IgD-negative memory B cell (primary cell): ENCODE results near the gene MTX3. TPM values are rescaled to one million over a fixed set of nuclear protein-coding genes. Genes with fewer than 3 reads are reported as not detected.

Source experiments
- H3K27ac Mint-ChIP-seq, 3 donors: one replicate each; pipeline ENCODE4 v1.8.0; 2020 to 2022; ENCODE audit warnings: mild to moderate bottlenecking in 3 of 3, mixed read lengths in 3 of 3, moderate library complexity in 1 of 3
- H3K27me3 Mint-ChIP-seq: one replicate; pipeline ENCODE4 v1.8.0; 2021; ENCODE audit warnings: mixed read lengths
- H3K36me3 Mint-ChIP-seq: one replicate; pipeline ENCODE4 v1.8.0; 2020; ENCODE audit warnings: mild to moderate bottlenecking, mixed read lengths
- H3K4me1 Mint-ChIP-seq, 3 donors: one replicate each; pipeline ENCODE4 v1.8.0; 2020 to 2022; ENCODE audit warnings: mixed read lengths in 3 of 3, mild to moderate bottlenecking in 1 of 3
- H3K4me3 Mint-ChIP-seq, 4 donors: one replicate each; pipeline ENCODE4 v1.8.0; 2020 to 2022; ENCODE audit warnings: mild to moderate bottlenecking in 4 of 4, mixed read lengths in 4 of 4, moderate library complexity in 3 of 4
- H3K9me3 Mint-ChIP-seq, 3 donors: one replicate each; pipeline ENCODE4 v1.8.0; 2020 to 2021; ENCODE audit warnings: mixed read lengths in 3 of 3, mild to moderate bottlenecking in 1 of 3
- polyA plus RNA-seq: library from polyadenylated mRNA; unstranded; fragments of 300-500 nt; fragmentation: Illumina TruSeq; gene quantifications from one replicate; pipeline ENCODE4 v1.2.3, GENCODE V29; 2021

MTX3 gene
- polyA plus RNA-seq, 1 donor from 2014 or later = 3.1 TPM

GRCh38 chr5:79999722-80000121 is 8.7 kb upstream of the MTX3 start:
- Mint-ChIP-seq H3K4me1 (no peaks in the 10 kb centered on the region), H3K27me3 (peaks cover 3% of the 10 kb centered on the region), H3K9me3 (no peaks in the 10 kb centered on the region), H3K4me3 (no peak overlapping the region), H3K27ac (no peak overlapping the region), H3K36me3 (peaks cover 2% of the 10 kb centered on the region)

- Mint-ChIP-seq H3K36me3 (no peaks in the 10 kb centered on the region), H3K27ac (no peak overlapping the region), H3K9me3 (no peaks in the 10 kb centered on the region), H3K4me1 (peaks cover 14 to 15% (median 14%) of the 10 kb centered on the region in 3 donors), H3K27me3 (peaks cover 1% of the 10 kb centered on the region), H3K4me3 (peak overlapping the region in 1 of 4 donors; percentile 53)
Observed at GRCh38 chr5:79992891-79993657, 2.0 kb upstream of the MTX3 start.

- Mint-ChIP-seq H3K4me1 (peaks cover 14 to 16% (median 15%) of the 10 kb centered on the region in 3 donors), H3K27ac (peak overlapping the region; percentile 78 to 97 (median 91)), H3K9me3 (no peaks in the 10 kb centered on the region), H3K36me3 (peaks cover 6% of the 10 kb centered on the region), H3K27me3 (no peaks in the 10 kb centered on the region), H3K4me3 (peak overlapping the region; percentile 85 to 96 (median 92))
Observed at GRCh38 chr5:79990205-79990597, 861 bp downstream of the MTX3 start.

GRCh38 chr5:79986260-79986659 is 4.8 kb downstream of the MTX3 start:
- peaks cover 21 to 37% (median 26%) of the 10 kb centered on the region in 3 donors for H3K4me1 Mint-ChIP-seq
- peaks cover 18% of the 10 kb centered on the region for H3K36me3 Mint-ChIP-seq
- peak overlapping the region in 1 of 3 donors; percentile 36 for H3K27ac Mint-ChIP-seq
- H3K4me3 Mint-ChIP-seq = no peak overlapping the region
- no peaks in the 10 kb centered on the region for H3K27me3 Mint-ChIP-seq
- peaks cover 0 to 1% (median 0%) of the 10 kb centered on the region in 3 donors for H3K9me3 Mint-ChIP-seq

GRCh38 chr5:79985288-79985687 is 5.8 kb downstream of the MTX3 start:
- H3K27me3 Mint-ChIP-seq = no peaks in the 10 kb centered on the region
- H3K36me3 Mint-ChIP-seq = peaks cover 18% of the 10 kb centered on the region
- H3K4me1 Mint-ChIP-seq = peaks cover 22 to 38% (median 24%) of the 10 kb centered on the region in 3 donors
- peaks cover 0 to 1% (median 0%) of the 10 kb centered on the region in 3 donors for H3K9me3 Mint-ChIP-seq
- no peak overlapping the region for H3K4me3 Mint-ChIP-seq
- H3K27ac Mint-ChIP-seq = no peak overlapping the region

GRCh38 chr5:79984363-79984762 is 6.7 kb downstream of the MTX3 start:
- H3K4me1 Mint-ChIP-seq = peaks cover 20 to 37% (median 20%) of the 10 kb centered on the region in 3 donors
- H3K27me3 Mint-ChIP-seq = no peaks in the 10 kb centered on the region
- peaks cover 19% of the 10 kb centered on the region for H3K36me3 Mint-ChIP-seq
- peaks cover 0 to 1% (median 0%) of the 10 kb centered on the region in 3 donors for H3K9me3 Mint-ChIP-seq
- H3K27ac Mint-ChIP-seq = peak overlapping the region in 1 of 3 donors; percentile 18
- H3K4me3 Mint-ChIP-seq = no peak overlapping the region

- Mint-ChIP-seq H3K27ac (no peak overlapping the region), H3K36me3 (peaks cover 21% of the 10 kb centered on the region), H3K4me3 (no peak overlapping the region)
Observed at GRCh38 chr5:79983618-79984017, 7.4 kb downstream of the MTX3 start.

GRCh38 chr5:79982136-79982535 is 8.9 kb downstream of the MTX3 start:
- H3K27me3 Mint-ChIP-seq = no peaks in the 10 kb centered on the region
- peaks cover 28% of the 10 kb centered on the region for H3K36me3 Mint-ChIP-seq
- H3K4me3 Mint-ChIP-seq = peak overlapping the region in 3 of 4 donors; percentile 21 to 76 (median 65)
- peak overlapping the region in 1 of 3 donors; percentile 84 for H3K27ac Mint-ChIP-seq
- peaks cover 18 to 37% (median 22%) of the 10 kb centered on the region in 3 donors for H3K4me1 Mint-ChIP-seq
- peaks cover 0 to 1% (median 0%) of the 10 kb centered on the region in 3 donors for H3K9me3 Mint-ChIP-seq

More at GRCh38 chr5:79983618-79984017, 7.4 kb downstream of the MTX3 start:
- Mint-ChIP-seq H3K27me3 (no peaks in the 10 kb centered on the region), H3K9me3 (peaks cover 0 to 1% (median 0%) of the 10 kb centered on the region in 3 donors), H3K4me1 (peaks cover 18 to 37% (median 20%) of the 10 kb centered on the region in 3 donors)

GRCh38 chr5:79976759-79977515 is 14.1 kb downstream of the MTX3 start:
- Mint-ChIP-seq H3K27me3 (no peaks in the 10 kb centered on the region), H3K4me3 (no peak overlapping the region), H3K9me3 (no peaks in the 10 kb centered on the region), H3K27ac (no peak overlapping the region), H3K4me1 (peaks cover 12 to 15% (median 12%) of the 10 kb centered on the region in 3 donors), H3K36me3 (peaks cover 30% of the 10 kb centered on the region)

- no peak overlapping the region for H3K27ac Mint-ChIP-seq
- H3K4me3 Mint-ChIP-seq = no peak overlapping the region
- no peaks in the 10 kb centered on the region for H3K9me3 Mint-ChIP-seq
- peaks cover 30% of the 10 kb centered on the region for H3K36me3 Mint-ChIP-seq
- H3K4me1 Mint-ChIP-seq = peaks cover 3 to 7% (median 4%) of the 10 kb centered on the region in 3 donors
- no peaks in the 10 kb centered on the region for H3K27me3 Mint-ChIP-seq
Observed at GRCh38 chr5:79975422-79975821, 15.6 kb downstream of the MTX3 start.

- peaks cover 30% of the 10 kb centered on the region for H3K36me3 Mint-ChIP-seq
Observed at GRCh38 chr5:79974886-79975285, 16.2 kb downstream of the MTX3 start.

GRCh38 chr5:79973996-79974395 is 17.1 kb downstream of the MTX3 start:
- Mint-ChIP-seq H3K4me1 (peaks cover 0 to 4% (median 0%) of the 10 kb centered on the region in 3 donors), H3K27ac (no peak overlapping the region), H3K27me3 (no peaks in the 10 kb centered on the region), H3K9me3 (no peaks in the 10 kb centered on the region), H3K36me3 (peaks cover 28% of the 10 kb centered on the region), H3K4me3 (no peak overlapping the region)

More at GRCh38 chr5:79974886-79975285, 16.2 kb downstream of the MTX3 start:
- Mint-ChIP-seq H3K27me3 (no peaks in the 10 kb centered on the region), H3K4me3 (no peak overlapping the region), H3K4me1 (peaks cover 0 to 4% (median 2%) of the 10 kb centered on the region in 3 donors), H3K9me3 (no peaks in the 10 kb centered on the region), H3K27ac (no peak overlapping the region)

- peaks cover 0 to 4% (median 0%) of the 10 kb centered on the region in 3 donors for H3K4me1 Mint-ChIP-seq
- H3K27ac Mint-ChIP-seq = no peak overlapping the region
- no peaks in the 10 kb centered on the region for H3K9me3 Mint-ChIP-seq
- peak overlapping the region in 1 of 4 donors; percentile 25 for H3K4me3 Mint-ChIP-seq
- H3K27me3 Mint-ChIP-seq = no peaks in the 10 kb centered on the region
- peaks cover 28% of the 10 kb centered on the region for H3K36me3 Mint-ChIP-seq
Observed at GRCh38 chr5:79973511-79973910, 17.6 kb downstream of the MTX3 start.

- H3K27me3 Mint-ChIP-seq = no peaks in the 10 kb centered on the region
- H3K4me3 Mint-ChIP-seq = no peak overlapping the region
- peaks cover 0 to 2% (median 0%) of the 10 kb centered on the region in 3 donors for H3K4me1 Mint-ChIP-seq
- H3K36me3 Mint-ChIP-seq = peaks cover 12% of the 10 kb centered on the region
- no peak overlapping the region for H3K27ac Mint-ChIP-seq
- no peaks in the 10 kb centered on the region for H3K9me3 Mint-ChIP-seq
Observed at GRCh38 chr5:79971156-79971555, 19.9 kb downstream of the MTX3 start.

GRCh38 chr5:79966448-79966847 is 24.6 kb downstream of the MTX3 start:
- H3K9me3 Mint-ChIP-seq = no peaks in the 10 kb centered on the region
- peaks cover 1% of the 10 kb centered on the region for H3K27me3 Mint-ChIP-seq
- H3K4me3 Mint-ChIP-seq = no peak overlapping the region
- no peak overlapping the region for H3K27ac Mint-ChIP-seq
- peaks cover 0 to 2% (median 1%) of the 10 kb centered on the region in 3 donors for H3K4me1 Mint-ChIP-seq
- H3K36me3 Mint-ChIP-seq = no peaks in the 10 kb centered on the region
